ENCODE results near the gene ODC1.

DNA sequence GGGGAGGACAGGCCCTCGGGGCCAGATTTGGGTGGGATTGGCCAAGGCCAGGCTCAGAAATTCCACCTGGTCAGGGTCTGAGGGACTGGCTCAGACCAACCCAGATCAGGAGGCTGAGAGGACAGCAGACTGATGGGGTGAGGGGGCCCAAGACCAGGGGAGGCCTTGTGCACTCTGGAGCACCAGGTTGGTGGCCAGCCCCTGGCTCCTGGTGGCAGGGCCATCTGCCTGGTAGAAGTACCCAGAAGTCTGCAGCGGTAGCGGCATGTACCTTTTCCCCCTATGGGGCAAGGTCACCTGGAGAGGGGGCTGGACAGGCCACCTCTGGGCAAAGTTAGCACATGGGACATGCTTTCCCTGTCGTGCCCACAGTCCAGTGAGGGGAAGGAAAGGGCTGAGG lies 21.2 kb upstream of the ODC1 start:
- no peak for TF ChIP-seq GATA3 (IDR thresholded peaks at IDR 0.05; ENCODE audit: low read depth, low read length)
- TF ChIP-seq GATA2 (IDR thresholded peaks at IDR 0.05; ENCODE audit: low read depth, low read length), result no peak

Data from SH-SY5Y (cell line).